Measurements from ENCODE around the gene UBE2O. TPM values are rescaled to one million over a fixed set of nuclear protein-coding genes. Genes with fewer than 3 reads are reported as not detected.

The UBE2O gene
- polyA plus RNA-seq, 1 of the 3 experiments (the other 2 are of a cell fraction) = 25.4 TPM

- Histone ChIP-seq H3K27ac (ENCODE audit: low read depth in 2 of 2, low read length in 1 of 2) (peak overlapping the region; percentile 12 to 87; a peak in 3 of 4 replicates), H3K9me2 (no peaks in the 10 kb centered on the region), H3K4me1 (ENCODE audit: control insufficient read depth in 1 of 2, insufficient read depth in 2 of 2, low read depth in 1 of 2, low read length in 1 of 2) (peaks cover 7 to 24% of the 10 kb centered on the region in 2 experiments; a peak in 2 of 4 replicates), H4K20me1 (ENCODE audit: insufficient read depth) (no peaks in the 10 kb centered on the region), H3K79me2 (ENCODE audit: insufficient read depth) (no peaks in the 10 kb centered on the region), H3K27me3 (ENCODE audit: insufficient read depth) (no peaks in the 10 kb centered on the region), H3K36me3 (replicated peaks in 1 of 2; ENCODE audit: control insufficient read depth in 1 of 2, insufficient read depth in 2 of 2, low read length in 1 of 2) (no peaks in the 10 kb centered on the region), H3K9me3 (no peaks in the 10 kb centered on the region), H3K4me3 (ENCODE audit: low read depth in 2 of 2, low read length in 1 of 2) (no peak overlapping the region), H3F3A (replicated peaks; ENCODE audit: insufficient read depth) (peaks cover 35% of the 10 kb centered on the region), H2AFZ (ENCODE audit: low read depth) (no peak overlapping the region), H3K4me2 (no peak overlapping the region), H3K9ac (no peak overlapping the region; the same call in 1 of the 2 replicates)
- ChIA-PET POLR2A (interaction anchor here (3.0 kb wide), 1 partner anchor 16 kb away, joined by 11 read pairs; the partner anchor contains the start of gene PRPSAP1), CTCF (interaction anchor here (0.7 to 6.1 kb wide), 12 partner anchors 9 to 153 kb away, joined by 3 to 114 read pairs (median 4); partner anchors contain the start of genes PRPSAP1 and SPHK1)
- no peak for TF ChIP-seq USF1 (IDR thresholded peaks at IDR 0.05; ENCODE audit: borderline replicate concordance, low read depth)
- TF ChIP-seq GATA2 (CRISPR knock-in tag; IDR thresholded peaks at IDR 0.05) = no peak
- TF ChIP-seq NFIC (IDR thresholded peaks at IDR 0.05; ENCODE audit: borderline replicate concordance) = no peak
- TF ChIP-seq JUND (IDR thresholded peaks at IDR 0.05) = no peak
- no peak for TF ChIP-seq FOXJ3 (CRISPR knock-in tag; IDR thresholded peaks at IDR 0.05)
- no peak for TF ChIP-seq POLR2AphosphoS5 (IDR thresholded peaks at IDR 0.05; ENCODE audit: low read depth, low read length)
- TF ChIP-seq TAF1 (IDR thresholded peaks at IDR 0.05; ENCODE audit: borderline replicate concordance, low read depth, low read length) = no peak
- no peak for TF ChIP-seq RFX5 (IDR thresholded peaks at IDR 0.05; ENCODE audit: low read length)
- no peak for TF ChIP-seq RXRA (IDR thresholded peaks at IDR 0.05; ENCODE audit: borderline replicate concordance, low read depth)
- no peak for TF ChIP-seq RCOR1 (IDR thresholded peaks at IDR 0.05; ENCODE audit: low read length)
- no peak for TF ChIP-seq ZBTB33 (IDR thresholded peaks at IDR 0.05; ENCODE audit: borderline replicate concordance, low read depth)
- TF ChIP-seq TCF12 (IDR thresholded peaks at IDR 0.05) = no peak
- TF ChIP-seq MXI1 (IDR thresholded peaks at IDR 0.05; ENCODE audit: low read depth, low read length) = no peak
- no peak for TF ChIP-seq FOXM1 (IDR thresholded peaks at IDR 0.05; ENCODE audit: low read depth)
- TF ChIP-seq USF2 (IDR thresholded peaks at IDR 0.05; ENCODE audit: borderline replicate concordance, low read depth, low read length) = no peak
- no peak for TF ChIP-seq EP300 (IDR thresholded peaks at IDR 0.05; ENCODE audit: borderline replicate concordance in 1 of 2, low read depth in 1 of 2, low read length in 1 of 2)
- TF ChIP-seq MEF2A (IDR thresholded peaks at IDR 0.05; ENCODE audit: borderline replicate concordance, low read depth) = no peak
- no peak for TF ChIP-seq YY1 (IDR thresholded peaks at IDR 0.05; ENCODE audit: low read depth)
- TF ChIP-seq NRF1 (IDR thresholded peaks at IDR 0.05; ENCODE audit: low read depth, low read length) = no peak
- no peak for TF ChIP-seq SIN3A (IDR thresholded peaks at IDR 0.05; ENCODE audit: borderline replicate concordance, low read depth, low read length)
- WGBS (ENCODE audit: low lambda C conversion rate) = 94% methylated on average over 10 of the region's 10 CpGs
- no peak for DNase-seq
Measured at GRCh38 chr17:76369379-76369778, 83.6 kb downstream of the UBE2O start.

Measured in SK-N-SH (cell line).